CD8-positive, alpha-beta memory T cell (primary cell): ENCODE data around the gene PLIN3. TPM values are rescaled to one million over a fixed set of nuclear protein-coding genes. Genes with fewer than 3 reads are reported as not detected.
"Not testable (repeated sequence)": the region's sequence is repeated elsewhere in the genome, so short reads cannot be mapped to it uniquely, and the experiment has no call there.

ENCODE experiments used
- CTCF ChIA-PET: fragments of 350-600 bp; sonication (Branson Sonifier 250); formaldehyde crosslinking; loops from one replicate; lab custom pipeline; 2021; ENCODE audit warnings: antibody characterized with exemption; lab: Charles Lee
- POLR2A ChIA-PET: fragments of 350-600 bp; sonication (Branson Sonifier 250); formaldehyde crosslinking; loops from one replicate; lab custom pipeline; 2021; ENCODE audit warnings: antibody characterized with exemption; lab: Charles Lee
- DNase-seq, 5 donors: peaks; one replicate each; pipeline versions ENCODE4 v3.0.0 to v3.0.0-alpha.2; 2020 to 2022; ENCODE audit warnings: mixed read lengths in 1 of 5
- H3K27ac ChIP-seq: one replicate; pipeline ENCODE4 v1.7.0; 2013; ENCODE audit warnings: low read depth, mild to moderate bottlenecking, low read length, moderate library complexity
- H3K27me3 ChIP-seq: 2 replicates; pipeline ENCODE4 v1.7.0; 2013; ENCODE audit warnings: low read length, mild to moderate bottlenecking; ENCODE audit not compliant: insufficient read depth, poor library complexity, severe bottlenecking
- H3K36me3 ChIP-seq: 2 replicates; pipeline ENCODE4 v1.7.0; 2013; ENCODE audit warnings: mild to moderate bottlenecking, low read length, moderate library complexity; ENCODE audit not compliant: insufficient read depth
- H3K4me1 ChIP-seq: 2 replicates; pipeline ENCODE4 v1.7.0; 2013; ENCODE audit warnings: mild to moderate bottlenecking, low read length, moderate library complexity; ENCODE audit not compliant: insufficient read depth
- H3K4me3 ChIP-seq: 2 replicates; pipeline ENCODE4 v1.7.0; 2013; ENCODE audit warnings: mild to moderate bottlenecking, low read length
- H3K9me3 ChIP-seq: 2 replicates; pipeline ENCODE4 v1.7.0; 2013; ENCODE audit warnings: mild to moderate bottlenecking, low read length
- H3K27ac Mint-ChIP-seq, 8 donors: one replicate each; pipeline ENCODE4 v1.8.0; 2020 to 2021; ENCODE audit warnings: mixed read lengths in 8 of 8, mild to moderate bottlenecking in 6 of 8, inconsistent platforms in 3 of 8, moderate library complexity in 3 of 8
- H3K27me3 Mint-ChIP-seq, 2 donors: one replicate each; pipeline ENCODE4 v1.8.0; 2020 to 2021; ENCODE audit warnings: mixed read lengths in 2 of 2, mild to moderate bottlenecking in 1 of 2, moderate library complexity in 1 of 2
- H3K36me3 Mint-ChIP-seq, 3 donors: one replicate each; pipeline ENCODE4 v1.8.0; 2020 to 2021; ENCODE audit warnings: mixed read lengths in 3 of 3, inconsistent platforms in 1 of 3, mild to moderate bottlenecking in 1 of 3
- H3K4me1 Mint-ChIP-seq, 3 donors: one replicate each; pipeline ENCODE4 v1.8.0; 2020 to 2021; ENCODE audit warnings: mixed read lengths in 3 of 3, inconsistent platforms in 1 of 3, mild to moderate bottlenecking in 1 of 3
- H3K4me3 Mint-ChIP-seq, 7 donors: one replicate each; pipeline ENCODE4 v1.8.0; 2020 to 2021; ENCODE audit warnings: mixed read lengths in 7 of 7, mild to moderate bottlenecking in 6 of 7, moderate library complexity in 4 of 7, inconsistent platforms in 2 of 7
- H3K9me3 Mint-ChIP-seq, 5 donors: one replicate each; pipeline ENCODE4 v1.8.0; 2020 to 2022; ENCODE audit warnings: mixed read lengths in 5 of 5, mild to moderate bottlenecking in 3 of 5, moderate library complexity in 2 of 5, inconsistent platforms in 1 of 5
- polyA plus RNA-seq: library from polyadenylated mRNA; unstranded; fragments of 300-500 nt; fragmentation: Illumina TruSeq; gene quantifications from one replicate; pipeline ENCODE4 v1.2.3, GENCODE V29; 2021
- total RNA-seq, 2 experiments: library from RNA; stranded (reverse); gene quantifications; one replicate each; pipeline ENCODE4 v1.2.3, GENCODE V29; 2021

The PLIN3 gene
- total and polyA plus RNA-seq, 3 experiments from 2014 or later = 12.3 to 21.6 (median 15.4) TPM

DNA sequence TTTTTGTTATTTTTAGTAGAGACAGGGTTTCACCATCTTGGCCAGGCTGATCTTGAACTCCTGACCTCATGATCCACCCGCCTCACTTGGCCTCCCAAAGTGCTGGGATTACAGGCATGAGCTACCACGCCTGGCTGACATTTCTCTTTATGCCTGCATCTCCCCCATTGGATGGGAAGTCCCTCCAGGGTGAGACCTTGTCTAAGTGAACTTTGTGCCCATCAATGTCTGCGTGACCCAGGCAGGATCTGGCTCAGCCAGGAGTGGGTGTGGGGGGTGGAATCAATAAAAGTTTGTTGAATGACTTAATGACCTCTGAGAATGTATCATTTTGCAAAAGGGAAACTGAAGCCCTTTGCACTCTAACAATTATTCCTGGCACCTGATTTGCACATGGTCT lies 37.0 kb upstream of the PLIN3 start:
- Histone ChIP-seq H3K9me3 (no peaks in the 10 kb centered on the region), H3K4me3 (no peak overlapping the region), H3K27ac (no peak overlapping the region), H3K27me3 (no peaks in the 10 kb centered on the region), H3K4me1 (peaks cover 15% of the 10 kb centered on the region), H3K36me3 (no peaks in the 10 kb centered on the region)
- ChIA-PET CTCF (interaction anchor here (1.3 kb wide), 1 partner anchor 53 kb away, joined by 3 read pairs; no protein-coding TSS in a partner anchor), POLR2A (interaction anchor here (0.8 kb wide), 1 partner anchor 11 kb away, joined by 3 read pairs; no protein-coding TSS in a partner anchor)
- H3K4me3 Mint-ChIP-seq = no peak overlapping the region
- H3K4me1 Mint-ChIP-seq = peaks cover 18 to 47% (median 18%) of the 10 kb centered on the region in 3 donors
- H3K36me3 Mint-ChIP-seq = peaks cover 0 to 32% (median 2%) of the 10 kb centered on the region in 3 donors
- peaks cover 0 to 2% of the 10 kb centered on the region in 2 donors for H3K27me3 Mint-ChIP-seq
- peak overlapping the region in 2 of 8 donors; percentile 32 to 50 for H3K27ac Mint-ChIP-seq
- no peaks in the 10 kb centered on the region for H3K9me3 Mint-ChIP-seq
- no peak for DNase-seq

DNA sequence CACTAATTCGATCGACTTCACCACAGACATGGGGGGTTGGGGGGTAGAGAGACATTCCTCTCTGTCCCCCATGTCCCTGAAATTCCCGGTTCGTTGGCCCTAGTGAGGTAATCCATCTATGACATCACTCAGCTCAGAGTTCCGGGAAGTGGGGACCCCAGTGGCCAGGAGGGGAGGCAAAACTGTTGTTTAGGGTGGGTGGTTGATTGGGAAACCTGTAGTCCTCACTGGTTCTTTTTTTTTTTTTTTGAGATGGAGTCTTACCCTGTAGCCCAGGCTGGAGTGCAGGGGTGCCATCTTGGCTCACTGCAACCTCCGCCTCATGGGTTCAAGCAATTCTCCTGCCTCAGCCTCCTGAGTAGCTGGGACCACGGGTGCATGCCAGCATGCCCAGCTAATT lies 35.3 kb upstream of the PLIN3 start, which contains the start of gene ARRDC5:
Gene ARRDC5, minus strand, starts transcription at position 101 of the 400 bp plus-strand sequence. Its CDS starts 71 bp downstream, at position 30.
- no peak within 1 kb of the TSS for H3K27ac ChIP-seq
- H3K4me3 Mint-ChIP-seq = no peak within 1 kb of the TSS
- H3K27ac Mint-ChIP-seq = peak within 1 kb of the TSS in 4 of 8 donors; percentile 23 to 61 (median 51)
- H3K36me3 Mint-ChIP-seq = peaks cover 0 to 30% (median 4%) of the 10 kb centered on the region in 3 donors
- no peaks in the 10 kb centered on the region for H3K36me3 ChIP-seq
- H3K9me3 ChIP-seq = no peaks in the 10 kb centered on the region
- no peaks in the 10 kb centered on the region for H3K9me3 Mint-ChIP-seq
- no peaks in the 10 kb centered on the region for H3K27me3 ChIP-seq
- CTCF ChIA-PET = interaction anchor here (1.2 kb wide), 1 partner anchor 9 kb away, joined by 3 read pairs; no protein-coding TSS in a partner anchor
- H3K4me1 Mint-ChIP-seq = peaks cover 9 to 35% (median 9%) of the 10 kb centered on the region in 3 donors
- no peak for DNase-seq
- no peak within 1 kb of the TSS for H3K4me3 ChIP-seq
- H3K4me1 ChIP-seq = peaks cover under 1% of the 10 kb centered on the region
- H3K27me3 Mint-ChIP-seq = no peaks in the 10 kb centered on the region
- POLR2A ChIA-PET = interaction anchor here (0.6 kb wide), 1 partner anchor 182 kb away, joined by 4 read pairs; no protein-coding TSS in a partner anchor

DNA sequence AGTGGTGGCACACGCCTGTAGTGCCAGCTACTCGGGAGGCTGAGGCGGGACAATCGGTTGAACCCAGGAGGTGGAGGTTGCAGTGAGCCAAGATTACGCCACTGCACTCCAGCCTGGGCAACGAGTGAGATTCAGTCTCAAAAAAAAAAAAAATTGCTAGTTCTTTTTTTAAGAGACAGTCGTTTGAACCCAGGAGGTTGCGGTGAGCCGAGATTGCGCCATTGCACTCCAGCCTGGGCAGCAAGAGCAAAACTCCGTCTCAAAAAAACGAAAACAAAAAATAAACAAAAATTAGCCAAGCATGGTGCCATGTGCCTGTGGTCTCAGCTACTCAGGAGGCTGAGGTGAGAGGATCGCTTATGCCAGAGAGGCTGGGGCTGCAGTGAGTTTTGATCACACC lies 33.4 kb upstream of the PLIN3 start:
- H3K4me3 Mint-ChIP-seq, H3K9me3 ChIP-seq, H3K27me3 Mint-ChIP-seq, H3K4me3 ChIP-seq, H3K27ac ChIP-seq, CTCF ChIA-PET, H3K27me3 ChIP-seq, H3K27ac Mint-ChIP-seq, H3K4me1 ChIP-seq, POLR2A ChIA-PET, DNase-seq, H3K36me3 ChIP-seq, H3K9me3 Mint-ChIP-seq: not testable (repeated sequence)
- peaks cover 7 to 27% (median 8%) of the 10 kb centered on the region in 3 donors for H3K4me1 Mint-ChIP-seq
- H3K36me3 Mint-ChIP-seq = peaks cover 0 to 30% (median 2%) of the 10 kb centered on the region in 3 donors

DNA sequence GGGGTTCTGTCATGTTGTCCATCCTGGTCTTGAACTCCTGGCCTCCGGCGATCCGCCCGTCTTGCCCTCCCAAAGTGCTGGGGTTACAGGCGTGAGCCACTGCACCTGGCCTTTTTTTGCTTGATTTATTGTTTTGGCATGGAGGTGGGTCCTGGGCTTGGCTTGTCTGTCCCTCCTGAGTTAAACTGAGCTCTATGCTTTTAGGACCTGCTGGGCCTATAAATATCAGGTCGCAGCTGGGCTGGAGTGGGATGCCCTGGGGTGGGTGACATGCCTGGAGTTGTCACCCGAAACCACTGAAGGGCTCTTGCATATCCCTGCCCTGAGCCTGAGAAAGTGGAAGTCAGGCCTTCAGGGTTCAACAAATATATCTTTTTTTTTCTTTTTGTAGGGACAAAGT lies 29.7 kb upstream of the PLIN3 start:
- Histone ChIP-seq H3K27me3 (no peaks in the 10 kb centered on the region), H3K27ac (no peak overlapping the region), H3K4me1 (no peaks in the 10 kb centered on the region), H3K36me3 (no peaks in the 10 kb centered on the region), H3K4me3 (no peak overlapping the region), H3K9me3 (no peaks in the 10 kb centered on the region)
- CTCF ChIA-PET = no interaction called here
- DNase-seq = no peak
- POLR2A ChIA-PET = no interaction called here
- Mint-ChIP-seq H3K27ac (peak overlapping the region in 1 of 8 donors; percentile 89), H3K4me1 (peaks cover 1 to 18% (median 3%) of the 10 kb centered on the region in 3 donors), H3K36me3 (peaks cover 0 to 27% (median 2%) of the 10 kb centered on the region in 3 donors), H3K4me3 (no peak overlapping the region), H3K27me3 (peaks cover 0 to 1% of the 10 kb centered on the region in 2 donors), H3K9me3 (peaks cover 0 to 2% (median 0%) of the 10 kb centered on the region in 5 donors)

DNA sequence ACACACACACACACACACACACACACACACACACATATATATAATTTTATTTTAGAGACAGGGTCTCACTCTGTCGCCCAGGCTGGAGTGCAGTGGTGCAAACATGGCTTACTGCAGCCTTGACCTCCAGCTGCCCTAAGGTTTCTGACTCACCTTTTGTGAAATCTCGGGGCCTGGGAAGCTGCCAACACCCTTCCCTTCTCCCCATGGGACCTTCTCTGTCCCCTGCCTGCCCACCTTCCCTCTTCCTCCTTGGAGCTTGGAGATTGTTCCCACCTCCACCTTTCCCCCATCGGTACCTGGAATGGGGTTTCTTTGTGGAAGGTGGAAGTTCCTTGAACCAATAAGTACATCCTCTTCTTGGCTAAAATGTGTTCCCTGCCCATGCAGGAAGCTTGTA lies 28.9 kb upstream of the PLIN3 start:
- Mint-ChIP-seq H3K36me3 (peaks cover 0 to 28% (median 3%) of the 10 kb centered on the region in 3 donors), H3K4me1 (peaks cover 0 to 13% (median 3%) of the 10 kb centered on the region in 3 donors), H3K27ac (no peak overlapping the region), H3K9me3 (peaks cover 0 to 2% (median 0%) of the 10 kb centered on the region in 5 donors), H3K4me3 (no peak overlapping the region), H3K27me3 (peaks cover 0 to 1% of the 10 kb centered on the region in 2 donors)
- no peak overlapping the region for H3K4me3 ChIP-seq
- no peaks in the 10 kb centered on the region for H3K36me3 ChIP-seq
- H3K27me3 ChIP-seq = no peaks in the 10 kb centered on the region
- no peak for DNase-seq
- no peaks in the 10 kb centered on the region for H3K4me1 ChIP-seq
- ChIA-PET CTCF (no interaction called here), POLR2A (no interaction called here)
- H3K9me3 ChIP-seq = no peaks in the 10 kb centered on the region
- no peak overlapping the region for H3K27ac ChIP-seq

DNA sequence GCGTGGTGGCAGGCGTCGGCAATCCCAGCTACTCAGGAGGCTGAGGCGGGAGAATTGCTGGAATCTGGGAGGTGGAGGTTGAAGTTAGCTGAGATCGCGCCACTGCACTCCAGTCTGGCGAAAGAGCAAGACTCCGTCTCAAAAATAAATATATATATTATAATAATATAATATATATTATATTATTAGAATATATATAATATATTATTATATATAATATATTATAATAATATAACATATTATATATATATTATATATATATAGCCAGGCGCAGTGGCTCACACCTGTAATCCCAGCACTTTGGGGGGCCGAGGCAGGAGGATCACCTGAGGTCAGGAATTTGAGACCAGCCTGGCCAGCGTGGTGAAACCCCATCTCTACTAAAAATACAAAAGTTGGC lies 25.5 kb upstream of the PLIN3 start:
- CTCF ChIA-PET = interaction anchor here (1.6 kb wide), 1 partner anchor 20 kb away, joined by 3 read pairs; no protein-coding TSS in a partner anchor
- H3K27ac ChIP-seq, H3K27me3 Mint-ChIP-seq, H3K36me3 ChIP-seq, H3K4me3 ChIP-seq, H3K4me3 Mint-ChIP-seq, H3K4me1 ChIP-seq, H3K9me3 ChIP-seq, POLR2A ChIA-PET, H3K9me3 Mint-ChIP-seq, DNase-seq, H3K27me3 ChIP-seq: not testable (repeated sequence)
- H3K36me3 Mint-ChIP-seq = peaks cover 0 to 36% (median 7%) of the 10 kb centered on the region in 3 donors
- peak overlapping the region in 1 of 8 donors; percentile 57 for H3K27ac Mint-ChIP-seq
- peaks cover 0 to 13% (median 3%) of the 10 kb centered on the region in 3 donors for H3K4me1 Mint-ChIP-seq

DNA sequence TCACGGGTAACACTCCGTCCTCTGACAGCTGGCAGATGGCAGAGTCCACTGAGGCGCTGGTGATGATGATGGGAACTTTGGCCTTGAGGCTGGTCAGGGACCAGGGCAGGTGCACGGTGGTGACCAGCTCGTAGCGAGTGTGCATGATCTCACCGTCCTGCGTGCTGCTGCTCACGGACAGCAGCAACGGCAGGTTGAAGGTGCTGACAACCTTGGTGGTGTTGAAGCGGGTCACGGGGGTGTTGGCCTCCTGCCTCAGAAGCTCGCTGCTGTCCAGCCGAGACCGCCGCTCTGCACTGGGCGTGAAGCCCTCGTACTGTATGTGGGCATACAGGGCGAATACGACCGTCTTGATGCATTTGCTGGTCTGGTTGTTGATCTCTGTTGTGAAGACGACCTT lies 23.6 kb upstream of the PLIN3 start:
- peak overlapping the region in 1 of 8 donors; percentile 42 for H3K27ac Mint-ChIP-seq
- POLR2A ChIA-PET = no interaction called here
- H3K4me3 Mint-ChIP-seq = peak overlapping the region in 1 of 7 donors; percentile 23
- H3K36me3 Mint-ChIP-seq = peaks cover 0 to 25% (median 6%) of the 10 kb centered on the region in 3 donors
- H3K4me3 ChIP-seq = no peak overlapping the region
- H3K9me3 Mint-ChIP-seq = peaks cover 0 to 2% (median 0%) of the 10 kb centered on the region in 5 donors
- no peak for DNase-seq
- peaks cover 0 to 7% (median 2%) of the 10 kb centered on the region in 3 donors for H3K4me1 Mint-ChIP-seq
- H3K36me3 ChIP-seq = peaks cover 5% of the 10 kb centered on the region
- H3K9me3 ChIP-seq = no peaks in the 10 kb centered on the region
- CTCF ChIA-PET = interaction anchor here (1.6 kb wide), 1 partner anchor 11 kb away, joined by 3 read pairs; no protein-coding TSS in a partner anchor
- no peaks in the 10 kb centered on the region for H3K4me1 ChIP-seq
- peaks cover 0 to 1% of the 10 kb centered on the region in 2 donors for H3K27me3 Mint-ChIP-seq
- H3K27me3 ChIP-seq = no peaks in the 10 kb centered on the region
- H3K27ac ChIP-seq = no peak overlapping the region

DNA sequence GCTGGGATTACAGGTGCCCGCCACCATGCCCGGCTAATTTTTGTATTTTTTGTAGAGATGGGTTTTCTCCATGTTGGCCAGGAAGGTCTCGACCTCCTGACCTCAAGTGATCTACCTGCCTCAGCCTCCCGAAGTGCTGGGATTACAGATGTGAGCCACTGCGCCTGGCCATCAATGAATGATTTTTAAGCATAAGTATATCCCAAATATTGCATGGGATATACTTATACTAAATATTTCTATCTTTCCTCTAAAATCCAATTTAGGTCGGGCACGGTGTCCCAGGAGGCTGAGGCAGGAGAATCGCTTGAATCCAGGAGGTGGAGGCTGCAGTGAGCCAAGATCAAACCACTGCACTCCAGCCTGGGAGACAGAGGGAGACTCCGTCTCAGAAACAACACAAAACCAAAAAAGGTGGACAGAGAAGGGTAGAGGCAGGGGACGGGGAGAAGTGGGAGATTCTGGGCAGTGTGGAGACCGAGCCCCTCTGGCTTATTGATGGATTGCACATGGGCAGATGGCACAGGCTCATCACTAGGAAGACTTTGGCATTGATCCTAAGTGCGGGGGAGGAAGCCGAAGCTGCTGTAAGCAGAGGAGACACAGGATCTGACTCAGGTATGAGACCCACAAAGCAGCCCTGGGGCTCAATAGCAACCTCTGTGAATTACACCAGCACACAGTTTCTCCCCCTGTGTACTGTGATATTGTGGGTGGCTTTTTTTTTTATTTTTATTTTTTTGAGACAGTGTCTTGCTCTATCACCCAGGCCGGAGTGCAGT lies 21.8 kb upstream of the PLIN3 start:
- H3K36me3 ChIP-seq = peaks cover 5% of the 10 kb centered on the region
- H3K27me3 ChIP-seq = no peaks in the 10 kb centered on the region
- Mint-ChIP-seq H3K4me1 (no peaks in the 10 kb centered on the region), H3K36me3 (peaks cover 0 to 16% (median 6%) of the 10 kb centered on the region in 3 donors), H3K9me3 (no peaks in the 10 kb centered on the region), H3K27ac (peak overlapping the region in 1 of 8 donors; percentile 79), H3K4me3 (no peak overlapping the region), H3K27me3 (no peaks in the 10 kb centered on the region)
- no peaks in the 10 kb centered on the region for H3K9me3 ChIP-seq
- H3K27ac ChIP-seq = no peak overlapping the region
- H3K4me1 ChIP-seq = no peaks in the 10 kb centered on the region
- CTCF ChIA-PET = interaction anchor here (0.8 kb wide), 1 partner anchor 18 kb away, joined by 3 read pairs; no protein-coding TSS in a partner anchor
- no peak for DNase-seq
- H3K4me3 ChIP-seq = no peak overlapping the region
- POLR2A ChIA-PET = no interaction called here
